GM12891 (cell line): ENCODE data around the gene FFAR2.

Experiments
- POLR2A ChIP-seq: IDR thresholded peaks from 2 replicates; pipeline ENCODE4 v1.6.1; 2011; ENCODE audit warnings: low read depth, low read length, control low read depth
- POLR2AphosphoS5 ChIP-seq: IDR thresholded peaks from 2 replicates; pipeline ENCODE4 v1.6.1; 2011; ENCODE audit warnings: low read depth, low read length, control low read depth
- TAF1 ChIP-seq: IDR thresholded peaks from 2 replicates; pipeline ENCODE4 v1.6.1; 2011; ENCODE audit warnings: low read depth, low read length, control low read depth

DNA sequence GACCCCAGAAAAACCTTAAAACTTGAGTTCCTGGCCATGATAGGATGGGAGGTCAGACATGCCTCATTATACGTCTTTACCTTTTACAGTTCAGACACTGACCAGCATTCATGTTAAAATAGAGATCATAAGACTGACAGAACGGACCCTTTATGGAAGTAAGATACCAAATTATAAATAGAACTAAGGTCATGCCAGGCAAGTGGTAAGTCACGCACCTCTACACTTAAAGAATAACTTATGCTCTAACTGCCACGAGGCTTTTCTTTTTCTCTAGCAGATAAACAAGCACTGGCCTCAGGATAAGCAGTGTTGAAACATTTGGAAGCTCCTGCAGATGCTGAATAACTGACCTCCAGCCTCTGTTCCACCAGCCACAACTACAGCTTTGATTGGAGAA is 48.8 kb upstream of the FFAR2 start:
- TF ChIP-seq POLR2A = no peak
- TF ChIP-seq POLR2AphosphoS5 = no peak
- no peak for TF ChIP-seq TAF1
